Naive thymus-derived CD8-positive, alpha-beta T cell (primary cell): ENCODE measurements around the gene PRAMEF4. TPM values are rescaled to one million over a fixed set of nuclear protein-coding genes. Genes with fewer than 3 reads are reported as not detected.
"Not testable (repeated sequence)": the region's sequence is repeated elsewhere in the genome, so short reads cannot be mapped to it uniquely, and the experiment has no call there.

ENCODE experiments used
- ATAC-seq, 2 donors: fragments of 150-1000 bp; cut with Tn5 transposase in 1 of 2; sonication (Bioruptor Pico), chemical (Tn5 transposase) in 1 of 2; 1 replicate in 1 of 2; 2 replicates in 1 of 2; pipeline ENCODE4 v1.10.0; 2021; ENCODE audit warnings: mild to moderate bottlenecking in 2 of 2, moderate library complexity in 2 of 2
- POLR2A ChIA-PET: fragments of 350-600 bp; sonication (Branson Sonifier 250); formaldehyde crosslinking; loops from one replicate; lab custom pipeline; 2021; ENCODE audit warnings: antibody characterized with exemption; lab: Charles Lee
- DNase-seq, 10 donors: peaks; one replicate each; pipeline versions ENCODE4 v3.0.0 to v3.0.0-alpha.2; 2020 to 2022
- H3K27ac Mint-ChIP-seq, 10 donors: one replicate each; pipeline ENCODE4 v1.8.0; 2020 to 2022; ENCODE audit warnings: mild to moderate bottlenecking in 10 of 10, mixed read lengths in 10 of 10, moderate library complexity in 4 of 10, inconsistent platforms in 1 of 10
- H3K27me3 Mint-ChIP-seq, 5 donors: one replicate each; pipeline ENCODE4 v1.8.0; 2021 to 2022; ENCODE audit warnings: mixed read lengths in 5 of 5
- H3K36me3 Mint-ChIP-seq, 3 donors: one replicate each; pipeline ENCODE4 v1.8.0; 2020 to 2022; ENCODE audit warnings: mixed read lengths in 3 of 3, mild to moderate bottlenecking in 2 of 3, inconsistent platforms in 1 of 3
- H3K4me1 Mint-ChIP-seq, 4 donors: one replicate each; pipeline ENCODE4 v1.8.0; 2021 to 2022; ENCODE audit warnings: mixed read lengths in 4 of 4
- H3K4me3 Mint-ChIP-seq, 10 donors: one replicate each; pipeline ENCODE4 v1.8.0; 2020 to 2022; ENCODE audit warnings: mild to moderate bottlenecking in 10 of 10, mixed read lengths in 10 of 10, moderate library complexity in 6 of 10, inconsistent platforms in 1 of 10
- H3K9me3 Mint-ChIP-seq, 9 donors: one replicate each; pipeline ENCODE4 v1.8.0; 2020 to 2022; ENCODE audit warnings: mixed read lengths in 9 of 9, mild to moderate bottlenecking in 3 of 9, inconsistent platforms in 1 of 9, moderate library complexity in 1 of 9
- polyA plus RNA-seq, 3 donors: library from polyadenylated mRNA; unstranded; fragments of 300-500 nt; fragmentation: Illumina TruSeq; gene quantifications; one replicate each; pipeline ENCODE4 v1.2.3, GENCODE V29; 2021
- total RNA-seq, 8 experiments: library from RNA in 2 of 8; stranded (reverse) in 2 of 8; gene quantifications; one replicate each; pipeline ENCODE4 v1.2.3 and lab custom pipeline; 2021 to 2026

PRAMEF4 gene
- total RNA-seq = not detected
- not detected for polyA plus RNA-seq
- total RNA-seq (lab: John Stamatoyannopoulos, UW) = 0 reads per million in 6 experiments

- ATAC-seq, DNase-seq, H3K9me3 Mint-ChIP-seq, H3K27ac Mint-ChIP-seq, H3K36me3 Mint-ChIP-seq, H3K4me1 Mint-ChIP-seq, POLR2A ChIA-PET, H3K4me3 Mint-ChIP-seq, H3K27me3 Mint-ChIP-seq: not testable (repeated sequence)
These were observed at the start of gene PRAMEF4 for GRCh38 chr1:12886101-12886500. TSS of gene PRAMEF4 (minus strand) at chr1:12886201. CDS start at chr1:12883394, 2,807 bp downstream.

DNA sequence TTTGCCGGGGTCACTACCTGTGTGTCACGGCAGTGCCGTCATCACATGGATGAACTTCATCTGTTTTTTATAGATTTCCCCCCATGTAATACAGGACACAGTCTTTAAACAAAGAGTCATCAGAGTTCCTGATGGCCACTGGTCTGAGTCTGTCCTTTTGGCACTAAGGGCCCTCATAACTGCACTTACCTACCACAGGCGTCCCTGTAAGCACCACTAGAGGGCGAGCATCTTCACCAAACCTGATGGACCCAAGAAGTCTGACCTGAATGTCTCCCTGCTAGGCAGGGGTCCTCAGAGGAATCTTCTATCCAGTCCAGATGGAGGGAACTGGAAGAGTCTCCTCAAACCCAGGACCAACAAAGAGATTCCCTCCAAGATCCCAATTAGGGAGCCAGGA lies 38.4 kb upstream of the PRAMEF4 start:
- ATAC-seq, H3K27me3 Mint-ChIP-seq, H3K9me3 Mint-ChIP-seq, H3K27ac Mint-ChIP-seq, H3K36me3 Mint-ChIP-seq, H3K4me1 Mint-ChIP-seq, H3K4me3 Mint-ChIP-seq, DNase-seq, POLR2A ChIA-PET: not testable (repeated sequence)

- DNase-seq, H3K4me3 Mint-ChIP-seq, ATAC-seq, H3K36me3 Mint-ChIP-seq, H3K9me3 Mint-ChIP-seq, H3K4me1 Mint-ChIP-seq, POLR2A ChIA-PET, H3K27ac Mint-ChIP-seq, H3K27me3 Mint-ChIP-seq: not testable (repeated sequence)
These were observed 35.7 kb upstream of the PRAMEF4 start for GRCh38 chr1:12921749-12922148.

DNA sequence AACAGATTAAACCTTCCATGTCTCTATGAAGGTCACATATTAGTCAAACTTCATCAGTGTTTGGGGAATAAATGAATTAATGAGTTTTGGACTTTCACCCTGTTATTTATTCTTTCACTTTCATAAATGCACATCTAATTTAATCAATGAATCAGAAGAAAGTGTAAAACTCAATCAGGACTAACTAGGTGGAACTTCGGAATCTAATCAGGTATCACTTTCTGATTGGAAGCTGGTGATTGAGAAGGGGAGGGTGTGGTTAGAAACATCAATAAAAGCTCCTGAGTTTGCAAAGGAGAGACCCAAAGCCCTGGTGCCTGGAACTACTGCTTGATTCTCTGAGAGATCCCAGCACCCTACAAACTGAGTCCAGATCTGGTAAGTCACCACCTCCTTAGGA lies 30.3 kb upstream of the PRAMEF4 start, which contains the start of gene PRAMEF7:
TSS of gene PRAMEF7 (plus strand) at position 301 of the 400 bp plus-strand sequence. CDS start 1,083 bp downstream, outside the sequence.
- H3K36me3 Mint-ChIP-seq, H3K27me3 Mint-ChIP-seq, H3K27ac Mint-ChIP-seq, H3K9me3 Mint-ChIP-seq, H3K4me1 Mint-ChIP-seq, H3K4me3 Mint-ChIP-seq, DNase-seq, POLR2A ChIA-PET, ATAC-seq: not testable (repeated sequence)

- H3K4me1 Mint-ChIP-seq, POLR2A ChIA-PET, H3K36me3 Mint-ChIP-seq, H3K9me3 Mint-ChIP-seq, H3K27me3 Mint-ChIP-seq, H3K4me3 Mint-ChIP-seq, H3K27ac Mint-ChIP-seq, ATAC-seq, DNase-seq: not testable (repeated sequence)
These were observed 18.0 kb upstream of the PRAMEF4 start for GRCh38 chr1:12903793-12904572.

GRCh38 chr1:12899186-12899585 lies 13.2 kb upstream of the PRAMEF4 start:
- H3K36me3 Mint-ChIP-seq, DNase-seq, POLR2A ChIA-PET, H3K4me1 Mint-ChIP-seq, H3K27ac Mint-ChIP-seq, H3K4me3 Mint-ChIP-seq, H3K27me3 Mint-ChIP-seq, ATAC-seq, H3K9me3 Mint-ChIP-seq: not testable (repeated sequence)

- H3K36me3 Mint-ChIP-seq, H3K9me3 Mint-ChIP-seq, POLR2A ChIA-PET, H3K4me3 Mint-ChIP-seq, ATAC-seq, H3K27me3 Mint-ChIP-seq, H3K27ac Mint-ChIP-seq, H3K4me1 Mint-ChIP-seq, DNase-seq: not testable (repeated sequence)
These were observed 12.2 kb upstream of the PRAMEF4 start, which contains the start of gene PRAMEF10 for GRCh38 chr1:12898170-12898569. TSS of gene PRAMEF10 (minus strand) at chr1:12898270. CDS start at chr1:12895847, 2,423 bp downstream.

DNA sequence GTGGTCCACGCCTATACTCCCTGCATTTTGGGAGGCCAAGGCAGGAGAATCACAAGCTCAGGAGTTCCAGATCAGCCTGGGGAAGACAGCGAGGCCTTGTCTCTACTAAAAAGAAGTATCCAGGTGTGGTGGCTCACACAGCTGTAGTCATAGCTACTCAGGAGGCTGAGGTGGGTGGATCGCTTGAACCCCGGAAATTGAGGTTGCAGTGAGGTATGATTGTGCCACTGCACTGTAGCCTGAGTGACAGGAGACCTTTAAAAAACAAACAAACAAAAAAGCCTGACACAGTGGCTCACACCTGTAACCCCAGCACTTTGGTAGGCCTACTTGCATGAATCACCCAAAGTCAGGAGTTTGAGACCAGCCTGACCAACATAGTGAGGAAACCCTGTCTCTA lies 7.5 kb downstream of the PRAMEF4 start:
- H3K4me3 Mint-ChIP-seq, H3K27ac Mint-ChIP-seq, DNase-seq, ATAC-seq, H3K36me3 Mint-ChIP-seq, POLR2A ChIA-PET, H3K27me3 Mint-ChIP-seq, H3K9me3 Mint-ChIP-seq, H3K4me1 Mint-ChIP-seq: not testable (repeated sequence)

DNA sequence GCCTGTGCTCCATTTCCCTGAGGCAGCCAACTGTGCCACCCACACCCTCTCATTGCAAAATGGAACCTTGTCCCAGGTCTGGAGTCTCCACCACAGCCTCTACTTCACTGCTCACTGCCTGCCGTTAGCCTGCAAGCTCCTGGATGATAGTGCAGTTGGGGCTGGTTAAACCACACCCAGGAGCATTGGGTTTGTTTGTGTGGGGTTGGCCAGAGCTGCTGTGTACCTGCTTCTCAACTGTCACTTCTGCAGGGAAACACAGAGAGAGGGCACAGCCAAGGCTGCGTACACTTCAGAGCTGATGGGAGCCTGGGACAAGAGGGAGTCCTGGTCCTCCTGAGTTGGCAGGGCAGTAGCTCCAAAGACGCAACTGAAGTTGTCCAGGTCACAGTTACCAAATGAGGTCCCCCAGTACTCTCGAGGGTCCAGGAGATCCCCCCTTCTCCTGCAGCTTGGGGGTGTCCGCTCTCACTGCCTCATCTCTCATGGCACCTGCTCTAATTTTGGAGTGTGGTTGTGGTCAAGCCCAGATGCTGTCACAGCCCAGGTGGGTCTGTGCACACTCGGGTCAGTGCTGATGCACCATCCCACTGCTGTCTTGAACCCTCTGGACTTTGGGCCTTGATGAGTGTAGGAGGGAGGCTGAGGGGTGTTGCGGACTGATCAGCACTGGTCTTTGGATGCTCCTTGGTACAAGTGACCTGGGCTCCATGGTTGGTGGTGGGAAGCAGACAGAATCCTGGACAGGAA lies 22.7 kb downstream of the PRAMEF4 start:
- peaks cover 0 to 13% (median 6%) of the 10 kb centered on the region in 5 donors for H3K27me3 Mint-ChIP-seq
- POLR2A ChIA-PET, ATAC-seq: not testable (repeated sequence)

DNA sequence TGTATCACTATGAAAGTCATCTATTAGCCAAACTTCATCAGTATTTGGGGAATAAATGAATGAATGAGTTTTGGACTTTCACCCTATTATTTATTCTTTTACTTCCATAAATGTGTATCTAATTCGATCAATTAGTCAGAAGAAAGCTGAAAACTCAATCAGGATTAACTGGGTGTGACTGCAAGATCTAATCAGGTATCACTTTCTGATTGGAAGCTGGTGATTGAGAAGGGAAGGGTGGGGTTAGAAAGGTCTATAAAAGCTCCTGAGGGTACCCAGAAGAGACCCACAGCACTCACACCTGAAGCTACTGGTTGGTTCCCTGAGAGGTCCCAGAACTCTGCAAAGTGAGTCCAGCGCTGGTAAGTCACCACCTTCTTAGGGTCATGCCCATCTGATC lies 29.2 kb downstream of the PRAMEF4 start, which contains the start of gene PRAMEF2:
TSS of gene PRAMEF2 (plus strand) at position 301 of the 400 bp plus-strand sequence. CDS start 1,924 bp downstream, outside the sequence.
- H3K4me1 Mint-ChIP-seq, DNase-seq, H3K9me3 Mint-ChIP-seq, H3K27ac Mint-ChIP-seq, ATAC-seq, POLR2A ChIA-PET, H3K4me3 Mint-ChIP-seq, H3K36me3 Mint-ChIP-seq: not testable (repeated sequence)
- H3K27me3 Mint-ChIP-seq = peaks cover 0 to 13% (median 8%) of the 10 kb centered on the region in 5 donors

More for the DNA sequence above, 22.7 kb downstream of the PRAMEF4 start:
- not testable (repeated sequence) for H3K27ac Mint-ChIP-seq, H3K36me3 Mint-ChIP-seq, H3K4me1 Mint-ChIP-seq, H3K4me3 Mint-ChIP-seq, H3K9me3 Mint-ChIP-seq, DNase-seq

DNA sequence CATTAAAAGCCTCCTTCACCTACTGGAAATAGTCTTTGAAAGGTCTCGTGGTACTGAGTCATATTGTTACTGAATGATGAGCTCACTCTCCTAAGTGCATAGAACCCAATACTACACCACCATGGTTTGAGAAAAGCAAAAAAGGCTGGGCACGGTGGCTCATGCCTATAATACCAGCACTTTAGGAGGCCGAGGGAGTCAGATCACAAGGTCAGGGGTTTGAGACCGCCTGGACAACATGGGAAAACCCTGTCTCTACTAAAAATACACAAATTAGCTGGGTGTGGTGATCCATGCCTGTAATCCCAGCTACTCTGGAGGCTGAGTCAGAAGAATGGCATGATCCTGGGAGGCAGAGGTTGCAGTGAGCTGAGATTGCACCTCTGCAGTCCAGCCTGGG lies 34.2 kb downstream of the PRAMEF4 start:
- H3K27ac Mint-ChIP-seq = no peak overlapping the region
- H3K36me3 Mint-ChIP-seq = peaks cover 0 to 4% (median 0%) of the 10 kb centered on the region in 3 donors
- POLR2A ChIA-PET = no interaction called here
- no peak for ATAC-seq
- no peak overlapping the region for H3K4me3 Mint-ChIP-seq
- H3K4me1 Mint-ChIP-seq = no peaks in the 10 kb centered on the region
- peaks cover 0 to 20% (median 8%) of the 10 kb centered on the region in 5 donors for H3K27me3 Mint-ChIP-seq
- DNase-seq = no peak
- peaks cover 0 to 34% (median 4%) of the 10 kb centered on the region in 9 donors for H3K9me3 Mint-ChIP-seq

GRCh38 chr1:12848620-12849019 lies 37.4 kb downstream of the PRAMEF4 start, which contains the start of gene HNRNPCL1:
TSS of gene HNRNPCL1 (minus strand) at chr1:12848720. CDS start at chr1:12848289, 431 bp downstream.
- ATAC-seq, POLR2A ChIA-PET, DNase-seq, H3K4me1 Mint-ChIP-seq, H3K27ac Mint-ChIP-seq, H3K4me3 Mint-ChIP-seq: not testable (repeated sequence)
- Mint-ChIP-seq H3K9me3 (peaks cover 0 to 47% (median 4%) of the 10 kb centered on the region in 9 donors), H3K36me3 (peaks cover 0 to 13% (median 0%) of the 10 kb centered on the region in 3 donors), H3K27me3 (peaks cover 0 to 20% (median 6%) of the 10 kb centered on the region in 5 donors)

- H3K4me1 Mint-ChIP-seq, DNase-seq, POLR2A ChIA-PET, H3K36me3 Mint-ChIP-seq, H3K27ac Mint-ChIP-seq, ATAC-seq, H3K4me3 Mint-ChIP-seq: not testable (repeated sequence)
- H3K27me3 Mint-ChIP-seq = peaks cover 7 to 19% (median 11%) of the 10 kb centered on the region in 5 donors
- H3K9me3 Mint-ChIP-seq = peaks cover 0 to 11% (median 3%) of the 10 kb centered on the region in 9 donors
These were observed 52.8 kb downstream of the PRAMEF4 start for GRCh38 chr1:12833251-12833650.
